K562 (cell line): ENCODE measurements around the gene UBE2O. TPM values are rescaled to one million over a fixed set of nuclear protein-coding genes. Genes with fewer than 3 reads are reported as not detected.

Experiments used
- ERF ChIP-seq: fragments of 450-650 bp; formaldehyde crosslinking; IDR thresholded peaks from 2 replicates; pipeline ENCODE4 v1.4.0; 2020; ENCODE audit warnings: mild to moderate bottlenecking, mixed read lengths
- FOSL1 ChIP-seq: fragments of 200-800 bp; sonication (Bioruptor generic); conservative IDR thresholded peaks from 2 replicates; pipeline ENCODE4 v1.6.1; 2016; ENCODE audit warnings: missing genetic modification characterization, missing compliant biosample characterization
- MYC ChIP-seq, 2 experiments: fragments of 250-450 bp in 1 of 2; sonication (Bioruptor Pico) in 1 of 2; IDR thresholded peaks; 2 replicates each; pipeline versions ENCODE4 v1.5.1 to v1.6.1; 2012 to 2021; ENCODE audit warnings: low read depth in 2 of 2, borderline replicate concordance in 1 of 2, improper control_type of control experiment in 1 of 2, low read length in 1 of 2, mild to moderate bottlenecking in 1 of 2, moderate library complexity in 1 of 2
- ZNF134 ChIP-seq: fragments of 250-450 bp; sonication (Bioruptor Pico); conservative IDR thresholded peaks from 2 replicates; pipeline ENCODE4 v1.4.0; 2020
- polyA plus RNA-seq, 8 experiments: library from polyadenylated mRNA; depleted of rRNA in 4 of 8; stranded (reverse) in 5 of 8; unstranded in 3 of 8; fragments of >200 nt; fragmentation: Nextera tagmentation in 2 of 8; fragmentation: Illumina TruSeq in 1 of 8; extraction: Ambion mirVana in 2 of 8; extraction: Trizol in 1 of 8; gene quantifications; 2 replicates each; pipeline versions ENCODE4 v1.2.1 to v1.2.3, GENCODE V29; 2011 to 2014; ENCODE audit warnings: inconsistent platforms in 1 of 8, missing spikeins in 1 of 8
- total RNA-seq, 7 experiments: library from RNA; depleted of rRNA in 6 of 7; stranded (reverse); fragments of >200 nt in 6 of 7; fragmentation: Illumina TruSeq in 2 of 7; extraction: Trizol in 2 of 7; gene quantifications; 2 replicates each; pipeline versions ENCODE4 v1.2.1 to v1.2.3, GENCODE V29; 2011 to 2021; ENCODE audit warnings: low replicate concordance in 1 of 7
- TF ChIP-seq, protein P1 (sequence below): fragments of 250-450 bp; sonication (Bioruptor Pico); IDR thresholded peaks from 2 replicates; pipeline ENCODE4 v1.8.0; 2021; ENCODE audit warnings: moderate library complexity, mild to moderate bottlenecking, inconsistent platforms
- TF ChIP-seq, protein P2 (sequence below): sonication (generic); formaldehyde crosslinking; IDR thresholded peaks from 2 replicates; pipeline ENCODE4 v1.8.0; 2022; ENCODE audit warnings: mild to moderate bottlenecking, missing genetic modification reagents
- TF ChIP-seq, protein P3 (sequence below): fragments of 250-450 bp; sonication (Bioruptor Pico); IDR thresholded peaks from 2 replicates; pipeline ENCODE4 v1.4.0; 2020
- TF ChIP-seq, protein P4 (sequence below): sonication (generic); formaldehyde crosslinking; IDR thresholded peaks from 2 replicates; pipeline ENCODE4 v1.8.0; 2022; ENCODE audit warnings: missing genetic modification reagents, mild to moderate bottlenecking, moderate library complexity, borderline replicate concordance

The UBE2O gene
- total and polyA plus RNA-seq, 9 of the 15 experiments (the other 6 are each of a cell fraction or from before 2014, with no cell fraction given) = 1.6 to 39.7 (median 13.3) TPM

DNA sequence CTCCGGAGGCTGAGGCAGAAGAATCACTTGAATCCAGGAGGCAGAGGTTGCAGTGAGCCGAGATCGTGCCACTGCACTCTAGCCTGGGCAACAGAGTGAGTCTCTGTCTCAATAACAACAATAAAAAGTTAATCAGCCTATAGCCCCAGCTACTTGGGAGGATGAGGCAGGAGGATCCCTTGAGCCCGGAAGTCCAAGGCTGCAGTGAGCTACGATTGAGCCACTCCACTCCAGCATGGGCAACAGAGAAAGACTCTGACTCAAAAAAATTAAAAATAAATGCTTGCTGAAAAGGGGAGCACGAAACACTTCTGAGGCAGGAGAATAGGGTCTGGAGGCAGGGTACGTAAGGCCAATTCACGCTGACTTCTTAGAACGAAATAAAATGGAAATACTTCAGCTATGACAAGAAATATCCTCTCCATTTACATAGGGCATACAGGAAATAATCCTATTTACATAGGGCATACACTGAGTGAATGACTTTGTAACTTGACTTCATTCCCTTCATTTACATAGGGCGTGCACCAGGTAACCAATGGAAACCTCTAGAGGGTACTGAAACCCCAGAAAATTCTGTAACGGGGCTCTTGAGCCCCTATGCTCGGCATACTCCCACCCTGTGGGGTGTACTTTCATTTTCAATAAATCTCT lies 96.0 kb downstream of the UBE2O start (continued):
- no peak for TF ChIP-seq MYC (IDR thresholded peaks at IDR 0.05; ENCODE audit: low read depth, low read length)
- TF ChIP-seq MYC (CRISPR knock-in tag; IDR thresholded peaks at IDR 0.05; ENCODE audit: borderline replicate concordance, low read depth) = no peak
- TF ChIP-seq, protein P1, sequence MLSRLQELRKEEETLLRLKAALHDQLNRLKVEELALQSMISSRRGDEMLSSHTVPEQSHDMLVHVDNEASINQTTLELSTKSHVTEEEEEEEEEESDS (CRISPR knock-in tag) = no peak
- no peak for TF ChIP-seq ERF
- TF ChIP-seq, protein P2, sequence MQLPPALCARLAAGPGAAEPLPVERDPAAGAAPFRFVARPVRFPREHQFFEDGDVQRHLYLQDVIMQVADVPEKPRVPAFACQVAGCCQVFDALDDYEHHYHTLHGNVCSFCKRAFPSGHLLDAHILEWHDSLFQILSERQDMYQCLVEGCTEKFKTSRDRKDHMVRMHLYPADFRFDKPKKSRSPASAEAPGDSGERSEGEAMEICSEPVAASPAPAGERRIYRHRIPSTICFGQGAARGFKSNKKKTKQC = no peak
- TF ChIP-seq FOSL1 (tag) = no peak
- TF ChIP-seq, protein P3, sequence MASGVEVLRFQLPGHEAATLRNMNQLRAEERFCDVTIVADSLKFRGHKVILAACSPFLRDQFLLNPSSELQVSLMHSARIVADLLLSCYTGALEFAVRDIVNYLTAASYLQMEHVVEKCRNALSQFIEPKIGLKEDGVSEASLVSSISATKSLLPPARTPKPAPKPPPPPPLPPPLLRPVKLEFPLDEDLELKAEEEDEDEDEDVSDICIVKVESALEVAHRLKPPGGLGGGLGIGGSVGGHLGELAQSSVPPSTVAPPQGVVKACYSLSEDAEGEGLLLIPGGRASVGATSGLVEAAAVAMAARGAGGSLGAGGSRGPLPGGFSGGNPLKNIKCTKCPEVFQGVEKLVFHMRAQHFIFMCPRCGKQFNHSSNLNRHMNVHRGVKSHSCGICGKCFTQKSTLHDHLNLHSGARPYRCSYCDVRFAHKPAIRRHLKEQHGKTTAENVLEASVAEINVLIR (CRISPR knock-in tag) = no peak
- no peak for TF ChIP-seq ZNF134 (CRISPR knock-in tag)
- TF ChIP-seq, protein P4, sequence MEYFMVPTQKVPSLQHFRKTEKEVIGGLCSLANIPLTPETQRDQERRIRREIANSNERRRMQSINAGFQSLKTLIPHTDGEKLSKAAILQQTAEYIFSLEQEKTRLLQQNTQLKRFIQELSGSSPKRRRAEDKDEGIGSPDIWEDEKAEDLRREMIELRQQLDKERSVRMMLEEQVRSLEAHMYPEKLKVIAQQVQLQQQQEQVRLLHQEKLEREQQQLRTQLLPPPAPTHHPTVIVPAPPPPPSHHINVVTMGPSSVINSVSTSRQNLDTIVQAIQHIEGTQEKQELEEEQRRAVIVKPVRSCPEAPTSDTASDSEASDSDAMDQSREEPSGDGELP (CRISPR knock-in tag) = no peak
- TF ChIP-seq, all 486 proteins: peak for 0
